Body of pancreas (tissue), 4 donors: ENCODE results near the gene SCNN1A. TPM values are rescaled to one million over a fixed set of nuclear protein-coding genes. Genes with fewer than 3 reads are reported as not detected.

Source experiments
- ATAC-seq: fragments of 150-250 bp; one replicate; pipeline ENCODE4 v1.9.1; 2016
- DNase-seq, 4 donors: peaks; one replicate each; pipeline ENCODE4 v3.0.0-alpha.2; 2019
- H3K27ac ChIP-seq, 4 donors: fragments of 200-600 bp; sonication (generic); 1 replicate in 3 of 4; 2 replicates in 1 of 4; pipeline versions ENCODE4 v1.5.1 to v1.6.1; 2016 to 2019; ENCODE audit warnings: mild to moderate bottlenecking in 1 of 4, mixed read lengths in 1 of 4, moderate library complexity in 1 of 4
- H3K27me3 ChIP-seq, 2 donors: fragments of 200-600 bp; sonication (generic); one replicate each; pipeline ENCODE4 v1.6.0; 2016; ENCODE audit warnings: mild to moderate bottlenecking in 1 of 2
- H3K36me3 ChIP-seq, 2 donors: fragments of 200-600 bp; sonication (generic); replicated peaks in 1 of 2; 2 replicates each; pipeline ENCODE4 v1.5.1; 2016; ENCODE audit warnings: low read depth in 2 of 2; ENCODE audit not compliant: insufficient read depth in 1 of 2
- H3K4me1 ChIP-seq: fragments of 200-600 bp; sonication (generic); one replicate; pipeline ENCODE4 v1.6.0; 2016
- H3K4me3 ChIP-seq, 2 donors: fragments of 200-600 bp; sonication (generic); 1 replicate in 1 of 2; 2 replicates in 1 of 2; pipeline ENCODE4 v1.5.1; 2016 to 2019
- H3K9me3 ChIP-seq, 3 donors: fragments of 200-600 bp; sonication (generic); 1 replicate in 2 of 3; 2 replicates in 1 of 3; pipeline ENCODE4 v1.5.1; 2016
- CTCF ChIP-seq, 7 experiments: fragments of 450-650 bp in 4 of 7; fragments of 200-600 bp in 3 of 7; sonication (generic) in 3 of 7; IDR thresholded peaks; one replicate each; pipeline ENCODE4 v1.5.1; 2016 to 2019; ENCODE audit warnings: antibody characterized with exemption in 7 of 7
- POLR2A ChIP-seq, 3 donors: fragments of 450-650 bp; IDR thresholded peaks; one replicate each; pipeline ENCODE4 v1.6.1; 2016; ENCODE audit warnings: antibody characterized with exemption in 3 of 3, mild to moderate bottlenecking in 2 of 3
- WGBS, 2 donors: methylation state at CpG; one replicate each; pipeline ENCODE4 v1.1.5; 2017; 5-methylcytosine and 5-hydroxymethylcytosine counted together
- intact Hi-C: fragments of 100-400 bp; cut with DNase I; formaldehyde crosslinking; loops from one replicate; pipeline ENCODE4 v1.15.1; 2023
- total RNA-seq, 2 donors: library from RNA; depleted of rRNA; stranded (reverse); fragments of >200 nt; gene quantifications; one replicate each; pipeline ENCODE4 v1.1.0, GENCODE V29; 2016

The SCNN1A gene
- total RNA-seq, 2 donors from 2014 or later: 62.5 to 112 TPM

- WGBS, 2 donors: 57 to 67% methylated on average over 8 of the region's 8 CpGs
- H3K9me3 ChIP-seq: no peaks in the 10 kb centered on the region
- no peak overlapping the region for H3K27ac ChIP-seq
- no peak overlapping the region for H3K4me3 ChIP-seq
- TF ChIP-seq POLR2A (IDR thresholded peaks at IDR 0.05): no peak
- TF ChIP-seq CTCF (IDR thresholded peaks at IDR 0.05): no peak
- H3K4me1 ChIP-seq: no peaks in the 10 kb centered on the region
- no peaks in the 10 kb centered on the region for H3K27me3 ChIP-seq
- ATAC-seq: no peak
- no peak for DNase-seq
- no peaks in the 10 kb centered on the region for H3K36me3 ChIP-seq
- intact Hi-C loops: no loop called here
Observed at GRCh38 chr12:6355491-6356373, 19.6 kb downstream of the SCNN1A start.

GRCh38 chr12:6354495-6355393, 20.6 kb downstream of the SCNN1A start:
- WGBS, 2 donors: 91 to 94% methylated on average over 10 of the region's 10 CpGs

GRCh38 chr12:6352193-6353173, 22.9 kb downstream of the SCNN1A start:
- intact Hi-C loops: no loop called here
- Histone ChIP-seq H3K27me3 (no peaks in the 10 kb centered on the region), H3K4me3 (no peak overlapping the region), H3K27ac (peak overlapping the region in 2 of 4 donors; percentile 2 to 31), H3K9me3 (no peaks in the 10 kb centered on the region), H3K4me1 (peaks cover 9% of the 10 kb centered on the region), H3K36me3 (no peaks in the 10 kb centered on the region)
- no peak for TF ChIP-seq CTCF (IDR thresholded peaks at IDR 0.05)
- TF ChIP-seq POLR2A (IDR thresholded peaks at IDR 0.05): no peak
- WGBS, 2 donors: 64 to 67% methylated on average over 8 to 9 of the region's 9 CpGs
- DNase-seq: no peak
- ATAC-seq: no peak

More at GRCh38 chr12:6354495-6355393, 20.6 kb downstream of the SCNN1A start:
- Histone ChIP-seq H3K36me3 (no peaks in the 10 kb centered on the region), H3K4me3 (no peak overlapping the region), H3K27me3 (no peaks in the 10 kb centered on the region), H3K9me3 (no peaks in the 10 kb centered on the region), H3K27ac (no peak overlapping the region), H3K4me1 (no peaks in the 10 kb centered on the region)
- DNase-seq (no peak), ATAC-seq (no peak)
- intact Hi-C loops: no loop called here
- TF ChIP-seq CTCF (IDR thresholded peaks at IDR 0.05): no peak

GRCh38 chr12:6351622-6352021, 23.7 kb downstream of the SCNN1A start:
- Histone ChIP-seq H3K9me3 (no peaks in the 10 kb centered on the region), H3K27ac (no peak overlapping the region), H3K4me3 (no peak overlapping the region), H3K27me3 (no peaks in the 10 kb centered on the region), H3K36me3 (no peaks in the 10 kb centered on the region), H3K4me1 (peaks cover 18% of the 10 kb centered on the region)
- DNase-seq (no peak), ATAC-seq (no peak)
- WGBS, 2 donors: 74 to 89% methylated on average over 5 of the region's 5 CpGs
- intact Hi-C loops: no loop called here
- TF ChIP-seq POLR2A (IDR thresholded peaks at IDR 0.05) (no peak), CTCF (IDR thresholded peaks at IDR 0.05) (no peak)
